ENCODE data around the gene ROR2. TPM values are rescaled to one million over a fixed set of nuclear protein-coding genes. Genes with fewer than 3 reads are reported as not detected.

The ROR2 gene
- total and polyA plus RNA-seq, 2 of the 8 experiments (the other 6 are each of a cell fraction or from before 2014, with no cell fraction given) = 2.7 to 4.3 TPM

GRCh38 chr9:91777292-91777830, 172.7 kb downstream of the ROR2 start:
- Histone ChIP-seq H2AFZ (ENCODE audit: low read length) (no peak overlapping the region), H2BK15ac (ENCODE audit: low read length) (no peak overlapping the region), H3K23ac (ENCODE audit: insufficient read length) (no peak overlapping the region), H3K14ac (ENCODE audit: insufficient read length) (no peak overlapping the region), H4K91ac (replicated peaks; ENCODE audit: insufficient read length, low read length) (no peak overlapping the region), H2AK5ac (ENCODE audit: low read depth, low read length) (no peak overlapping the region), H3K27ac (ENCODE audit: low read depth, low read length) (no peak overlapping the region), H2BK120ac (replicated peaks; ENCODE audit: low read depth, low read length) (no peak overlapping the region), H2BK12ac (ENCODE audit: low read depth, low read length) (no peak overlapping the region), H3K9ac (replicated peaks in 1 of 4; ENCODE audit: extremely low read depth in 1 of 4, low read depth in 3 of 4, low read length in 3 of 4) (no peak overlapping the region), H3K36me3 (ENCODE audit: control insufficient read depth in 2 of 4, insufficient read depth in 4 of 4, low read length in 3 of 4) (no peaks in the 10 kb centered on the region), H3K9me3 (ENCODE audit: insufficient read depth in 2 of 2, low read depth in 1 of 2, low read length in 1 of 2) (no peaks in the 10 kb centered on the region), H3K4ac (replicated peaks; ENCODE audit: insufficient read length, low read depth, low read length) (no peak overlapping the region), H3K4me3 (ENCODE audit: extremely low read depth in 1 of 4, insufficient read depth in 2 of 4, low read depth in 3 of 4, low read length in 4 of 4) (no peak overlapping the region), H4K8ac (ENCODE audit: extremely low read depth, insufficient read depth, low read length) (no peak overlapping the region), H3K27me3 (replicated peaks in 1 of 4; ENCODE audit: control insufficient read depth in 3 of 4, extremely low read depth in 1 of 4, insufficient read depth in 3 of 4, low read length in 3 of 4) (no peaks in the 10 kb centered on the region), H3K4me1 (replicated peaks in 1 of 4; ENCODE audit: control insufficient read depth in 3 of 4, insufficient read depth in 4 of 4, low read length in 3 of 4) (peaks cover 0 to 2% (median 0%) of the 10 kb centered on the region in 4 experiments; a peak in 3 of 7 replicates), H3K23me2 (ENCODE audit: low read depth, low read length) (no peaks in the 10 kb centered on the region), H2BK20ac (ENCODE audit: low read length) (no peak overlapping the region), H3K79me1 (ENCODE audit: low read depth, low read length) (no peaks in the 10 kb centered on the region), H3K18ac (ENCODE audit: extremely low read depth, low read length) (no peak overlapping the region), H2BK5ac (ENCODE audit: low read depth, low read length) (no peak overlapping the region), H4K20me1 (replicated peaks in 1 of 2; ENCODE audit: control insufficient read depth in 1 of 2, insufficient read depth in 2 of 2, low read length in 2 of 2) (no peaks in the 10 kb centered on the region), H3K79me2 (ENCODE audit: control insufficient read depth in 1 of 2, insufficient read depth in 2 of 2, low read length in 2 of 2) (no peaks in the 10 kb centered on the region), H4K5ac (ENCODE audit: insufficient read length, low read depth, low read length) (no peak overlapping the region), H3K4me2 (ENCODE audit: insufficient read depth in 1 of 2, low read depth in 2 of 2, low read length in 2 of 2) (no peak overlapping the region), H3K56ac (replicated peaks; ENCODE audit: insufficient read length, low read depth, low read length) (no peak overlapping the region)
- 80% methylated on average over 4 of the region's 4 CpGs; no CpG with 5 or more reads in 1 of the 2 experiments for WGBS, 2 experiments (ENCODE audit: extremely low coverage in 1 of 2, insufficient coverage in 1 of 2, insufficient read length in 1 of 2, insufficient replicate concordance in 2 of 2, low coverage in 1 of 2, low lambda C conversion rate in 2 of 2, missing lambda C conversion rate in 1 of 2)
- CTCF ChIA-PET (ENCODE audit: partially characterized antibody) = interaction anchor here (0.8 to 12.6 kb wide), 9 partner anchors 9 to 1258 kb away, joined by 3 to 156 read pairs (median 10); partner anchors contain the start of gene ROR2
- POLR2A ChIA-PET (ENCODE audit: partially characterized antibody) = no interaction called here
- no peak for DNase-seq (ENCODE audit: low read depth in 1 of 2, low spot score in 2 of 2)
- FAIRE-seq = no peak
- TF ChIP-seq RXRA (IDR thresholded peaks at IDR 0.05; ENCODE audit: insufficient read depth, low read depth, low read length) (no peak), NRF1 (IDR thresholded peaks at IDR 0.05; ENCODE audit: low read depth, low read length) (no peak), MAX (IDR thresholded peaks at IDR 0.05) (no peak), CHD2 (IDR thresholded peaks at IDR 0.05; ENCODE audit: low read length) (no peak), SP2 (IDR thresholded peaks at IDR 0.05; ENCODE audit: low read length) (no peak), SP4 (IDR thresholded peaks at IDR 0.05; ENCODE audit: low read length) (no peak), YY1 (IDR thresholded peaks at IDR 0.05; ENCODE audit: low read depth, low read length) (no peak), RBBP5 (IDR thresholded peaks at IDR 0.05; ENCODE audit: borderline replicate concordance, low read depth, low read length) (no peak), TAF7 (optimal IDR thresholded peaks at IDR 0.05; ENCODE audit: borderline replicate concordance, low read depth, low read length) (no peak), HDAC6 (IDR thresholded peaks at IDR 0.05; ENCODE audit: low read depth, low read length) (no peak), CREB1 (IDR thresholded peaks at IDR 0.05) (no peak), KDM1A (IDR thresholded peaks at IDR 0.05; ENCODE audit: borderline replicate concordance, low read length) (no peak)
- TF ChIP-seq, protein P1, sequence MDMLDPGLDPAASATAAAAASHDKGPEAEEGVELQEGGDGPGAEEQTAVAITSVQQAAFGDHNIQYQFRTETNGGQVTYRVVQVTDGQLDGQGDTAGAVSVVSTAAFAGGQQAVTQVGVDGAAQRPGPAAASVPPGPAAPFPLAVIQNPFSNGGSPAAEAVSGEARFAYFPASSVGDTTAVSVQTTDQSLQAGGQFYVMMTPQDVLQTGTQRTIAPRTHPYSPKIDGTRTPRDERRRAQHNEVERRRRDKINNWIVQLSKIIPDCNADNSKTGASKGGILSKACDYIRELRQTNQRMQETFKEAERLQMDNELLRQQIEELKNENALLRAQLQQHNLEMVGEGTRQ (IDR thresholded peaks at IDR 0.05; ENCODE audit: low read length) = no peak

Measured in H1 (cell line).